Measurements from ENCODE around the gene CPEB2.

DNA sequence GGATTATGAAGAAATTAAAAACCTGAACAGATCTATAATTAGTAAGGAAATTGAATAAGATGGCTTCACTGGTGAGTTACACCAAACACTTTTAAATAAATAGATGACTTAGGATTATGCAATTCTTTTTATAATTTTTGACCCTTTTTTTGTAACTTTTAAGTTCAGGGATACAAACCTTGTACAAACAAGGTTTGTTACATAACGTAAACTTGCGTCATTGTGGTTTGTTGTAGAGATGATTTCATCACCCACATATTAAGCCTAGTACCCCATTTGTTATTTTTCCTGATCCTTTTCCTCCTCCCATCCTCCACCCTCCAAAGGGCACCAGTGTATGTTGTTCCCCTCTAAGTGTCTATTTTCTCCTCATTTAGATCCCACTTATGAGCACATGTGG is 75.7 kb downstream of the CPEB2 start:
- TF ChIP-seq, protein P1, sequence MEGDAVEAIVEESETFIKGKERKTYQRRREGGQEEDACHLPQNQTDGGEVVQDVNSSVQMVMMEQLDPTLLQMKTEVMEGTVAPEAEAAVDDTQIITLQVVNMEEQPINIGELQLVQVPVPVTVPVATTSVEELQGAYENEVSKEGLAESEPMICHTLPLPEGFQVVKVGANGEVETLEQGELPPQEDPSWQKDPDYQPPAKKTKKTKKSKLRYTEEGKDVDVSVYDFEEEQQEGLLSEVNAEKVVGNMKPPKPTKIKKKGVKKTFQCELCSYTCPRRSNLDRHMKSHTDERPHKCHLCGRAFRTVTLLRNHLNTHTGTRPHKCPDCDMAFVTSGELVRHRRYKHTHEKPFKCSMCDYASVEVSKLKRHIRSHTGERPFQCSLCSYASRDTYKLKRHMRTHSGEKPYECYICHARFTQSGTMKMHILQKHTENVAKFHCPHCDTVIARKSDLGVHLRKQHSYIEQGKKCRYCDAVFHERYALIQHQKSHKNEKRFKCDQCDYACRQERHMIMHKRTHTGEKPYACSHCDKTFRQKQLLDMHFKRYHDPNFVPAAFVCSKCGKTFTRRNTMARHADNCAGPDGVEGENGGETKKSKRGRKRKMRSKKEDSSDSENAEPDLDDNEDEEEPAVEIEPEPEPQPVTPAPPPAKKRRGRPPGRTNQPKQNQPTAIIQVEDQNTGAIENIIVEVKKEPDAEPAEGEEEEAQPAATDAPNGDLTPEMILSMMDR (IDR thresholded peaks at IDR 0.05): no peak
- no peak for TF ChIP-seq POLR2A (IDR thresholded peaks at IDR 0.05)
